ENCODE data around the gene OGDH.
A peak's percentile ranks its signal among the peaks of the same experiment; 100 is the strongest.

The OGDH gene

GRCh38 chr7:44636926-44637325 lies 30.5 kb downstream of the OGDH start:
- TF ChIP-seq MAX (IDR thresholded peaks at IDR 0.05; ENCODE audit: low read depth, low read length) (no peak), POLR2A (IDR thresholded peaks at IDR 0.05; ENCODE audit: extremely low read depth, insufficient read length) (no peak), CTCF (IDR thresholded peaks at IDR 0.05; ENCODE audit: low read depth, low read length) (no peak), MYC (IDR thresholded peaks at IDR 0.05; ENCODE audit: low read depth, low read length) (no peak)
- no peak overlapping the region for H3K4me3 ChIP-seq (ENCODE audit: low read depth, low read length)
- DNase-seq (ENCODE audit: low read depth) = no peak

GRCh38 chr7:44637788-44638594 lies 31.6 kb downstream of the OGDH start:
- peak; percentile 28; the same call in 1 of the 2 replicates for TF ChIP-seq MYC (IDR thresholded peaks at IDR 0.05; ENCODE audit: low read depth, low read length)
- TF ChIP-seq MAX (IDR thresholded peaks at IDR 0.05; ENCODE audit: low read depth, low read length) = peak; percentile 22; the same call in 1 of the 2 replicates
- no peak for TF ChIP-seq CTCF (IDR thresholded peaks at IDR 0.05; ENCODE audit: low read depth, low read length)

GRCh38 chr7:44638611-44639557 lies 32.5 kb downstream of the OGDH start:
- no peak for TF ChIP-seq CTCF (IDR thresholded peaks at IDR 0.05; ENCODE audit: low read depth, low read length)
- TF ChIP-seq MYC (IDR thresholded peaks at IDR 0.05; ENCODE audit: low read depth, low read length) = peak; percentile 87
- peak; percentile 35 for TF ChIP-seq POLR2A (IDR thresholded peaks at IDR 0.05; ENCODE audit: extremely low read depth, insufficient read length)
- peak; percentile 70 for TF ChIP-seq MAX (IDR thresholded peaks at IDR 0.05; ENCODE audit: low read depth, low read length)
- peak; percentile 95 for DNase-seq (ENCODE audit: low read depth)
- H3K4me3 ChIP-seq (ENCODE audit: low read depth, low read length) = no peak overlapping the region

More at GRCh38 chr7:44637788-44638594, 31.6 kb downstream of the OGDH start:
- peak; percentile 87 for DNase-seq (ENCODE audit: low read depth)
- no peak overlapping the region for H3K4me3 ChIP-seq (ENCODE audit: low read depth, low read length)

- no peak overlapping the region for H3K4me3 ChIP-seq (ENCODE audit: low read depth, low read length)
- TF ChIP-seq MYC (IDR thresholded peaks at IDR 0.05; ENCODE audit: low read depth, low read length) (no peak), CTCF (IDR thresholded peaks at IDR 0.05; ENCODE audit: low read depth, low read length) (no peak), MAX (IDR thresholded peaks at IDR 0.05; ENCODE audit: low read depth, low read length) (no peak)
- no peak for DNase-seq (ENCODE audit: low read depth)
Measured at GRCh38 chr7:44639671-44640321, 33.4 kb downstream of the OGDH start.

GRCh38 chr7:44643206-44643605 lies 36.8 kb downstream of the OGDH start:
- no peak for DNase-seq (ENCODE audit: low read depth)
- H3K4me3 ChIP-seq (ENCODE audit: low read depth, low read length) = no peak overlapping the region
- TF ChIP-seq MAX (IDR thresholded peaks at IDR 0.05; ENCODE audit: low read depth, low read length) (no peak), POLR2A (IDR thresholded peaks at IDR 0.05; ENCODE audit: extremely low read depth, insufficient read length) (no peak), CTCF (IDR thresholded peaks at IDR 0.05; ENCODE audit: low read depth, low read length) (no peak), MYC (IDR thresholded peaks at IDR 0.05; ENCODE audit: low read depth, low read length) (no peak)
